Myocyte (in vitro differentiated cells): ENCODE results near the gene TEX48. TPM values are rescaled to one million over a fixed set of nuclear protein-coding genes. Genes with fewer than 3 reads are reported as not detected.

Experiments used
- DNase-seq: peaks from one replicate; pipeline ENCODE4 v3.0.0-alpha.2; 2012; ENCODE audit warnings: low read depth
- polyA plus RNA-seq: library from polyadenylated mRNA; unstranded; fragments of >200 nt; gene quantifications from one replicate; pipeline ENCODE4 v1.2.1, GENCODE V29; 2012; ENCODE audit warnings: missing spikeins
- total RNA-seq: library from RNA; depleted of rRNA; stranded (reverse); fragments of >200 nt; gene quantifications from 2 replicates; pipeline ENCODE4 v1.2.3, GENCODE V29; 2014

Gene TEX48, protein sequence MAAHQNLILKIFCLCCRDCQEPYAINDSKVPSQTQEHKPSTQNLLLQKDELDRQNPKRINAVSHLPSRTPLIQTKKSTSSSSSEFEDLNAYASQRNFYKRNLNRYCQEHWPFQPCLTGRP
- total RNA-seq: not detected in 2 replicates
- not detected for polyA plus RNA-seq

DNA sequence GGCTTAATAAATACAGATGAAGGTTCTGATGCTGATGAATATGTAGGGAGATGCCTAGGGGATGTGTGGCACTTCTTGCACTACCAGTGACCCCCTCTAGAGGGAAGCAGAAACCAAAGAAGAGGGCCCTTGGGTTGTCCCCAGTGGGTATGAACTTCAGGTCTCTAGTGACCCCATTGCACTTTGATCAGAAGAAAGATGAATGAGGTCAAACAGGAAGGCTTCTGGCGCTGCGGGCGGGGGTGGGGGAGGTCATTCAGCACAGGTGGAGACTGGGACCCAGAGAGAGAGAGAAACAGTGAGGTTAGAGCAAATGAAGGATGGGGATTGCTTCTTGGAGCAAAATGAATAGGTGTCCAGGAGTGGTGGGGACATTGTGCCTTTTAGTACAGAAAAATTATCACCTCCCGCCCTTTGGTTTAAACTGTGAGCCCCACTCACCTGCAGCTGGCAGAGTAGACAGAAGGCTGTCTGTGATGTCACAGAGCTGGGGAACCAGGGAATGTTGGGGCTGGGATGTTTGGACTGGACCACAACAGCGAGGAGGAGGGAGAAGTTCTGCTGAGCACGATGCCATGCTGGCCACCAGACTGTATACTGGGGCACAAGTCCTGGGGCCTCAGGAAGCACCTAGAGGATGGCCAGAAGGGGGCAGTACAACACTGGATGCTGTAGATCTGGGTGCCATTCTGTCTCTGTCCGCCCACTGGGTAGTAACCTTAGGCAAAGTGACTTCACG is at the start of gene TEX48:
TSS of gene TEX48 (minus strand) at position 599 of the 739 bp plus-strand sequence. CDS start 10,469 bp downstream, outside the sequence.
- peak; percentile 65 for DNase-seq

DNA sequence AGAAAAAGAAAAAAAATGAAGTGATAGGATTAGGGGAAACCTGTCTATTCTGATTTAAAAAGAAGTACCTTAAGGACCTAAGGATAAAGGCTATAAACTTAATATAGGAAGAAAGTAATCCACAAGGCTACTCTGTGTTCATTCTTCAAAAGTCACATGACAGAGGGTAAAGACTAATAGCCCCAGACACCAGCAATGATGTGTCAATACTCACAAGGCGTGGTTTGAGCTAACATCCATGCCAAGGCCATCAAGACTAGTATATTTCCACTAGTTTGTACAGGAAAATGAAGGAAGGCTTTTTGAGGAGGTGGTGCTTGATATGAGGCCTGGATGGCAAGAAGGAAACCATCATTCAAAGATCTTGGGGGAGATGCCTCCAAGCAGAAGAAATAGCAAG is 49.7 kb upstream of the TEX48 start:
- no peak for DNase-seq

DNA sequence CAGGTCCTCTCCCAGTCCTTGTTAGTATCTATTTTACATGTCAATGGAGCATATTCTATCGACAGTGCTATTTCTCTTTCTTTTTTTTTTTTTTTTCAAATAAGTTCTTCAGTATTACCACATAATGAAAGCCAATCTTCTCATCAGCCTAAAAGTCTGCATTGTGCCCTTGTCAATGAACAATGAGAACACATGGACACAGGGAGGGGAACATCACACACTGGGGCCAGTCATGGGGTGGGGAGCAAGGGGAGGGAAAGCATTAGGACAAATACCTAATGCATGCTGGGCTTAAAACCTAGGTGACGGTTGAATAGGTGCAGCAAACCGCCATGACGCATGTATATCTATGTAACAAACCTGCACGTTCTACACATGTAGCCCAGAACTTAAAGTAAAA is 47.7 kb upstream of the TEX48 start:
- DNase-seq: no peak

DNA sequence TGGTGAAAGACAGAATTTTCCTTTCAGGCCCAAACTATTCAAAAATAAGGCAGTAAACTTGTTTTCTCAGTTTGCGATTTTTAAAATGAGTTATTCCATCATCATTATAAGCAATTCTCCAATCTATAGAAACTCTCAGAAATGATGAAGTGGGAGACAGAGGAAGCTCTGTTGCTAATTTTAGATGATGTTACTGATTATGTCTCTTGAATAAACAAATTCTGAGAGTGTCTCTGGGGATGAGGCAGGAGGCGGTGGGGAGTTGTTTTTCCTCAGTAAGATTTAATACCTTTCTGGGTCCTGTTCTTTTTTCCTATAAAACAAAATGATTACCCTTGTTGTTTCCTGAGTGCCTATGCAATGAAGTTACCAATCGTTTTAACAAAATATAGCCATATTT is 43.9 kb upstream of the TEX48 start:
- DNase-seq: no peak

DNA sequence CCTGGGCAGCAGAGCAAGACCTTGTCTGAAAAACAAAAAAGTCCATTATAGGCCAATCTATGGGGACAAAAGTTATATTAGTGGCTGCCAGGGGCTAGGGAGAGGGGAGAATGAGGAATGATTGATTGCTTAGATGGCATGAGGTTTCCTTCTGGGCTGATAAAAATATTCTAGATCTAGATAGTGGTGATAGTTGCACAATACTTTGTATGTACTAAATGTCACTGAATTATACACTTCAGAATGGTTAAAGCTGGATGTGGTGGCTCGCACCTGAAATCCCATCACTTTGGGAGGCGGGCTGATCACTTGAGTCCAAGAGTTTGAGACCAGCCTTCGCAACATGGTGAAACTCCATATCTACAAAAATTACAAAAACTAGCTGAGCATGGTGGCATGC is 42.8 kb upstream of the TEX48 start:
- DNase-seq: no peak

DNA sequence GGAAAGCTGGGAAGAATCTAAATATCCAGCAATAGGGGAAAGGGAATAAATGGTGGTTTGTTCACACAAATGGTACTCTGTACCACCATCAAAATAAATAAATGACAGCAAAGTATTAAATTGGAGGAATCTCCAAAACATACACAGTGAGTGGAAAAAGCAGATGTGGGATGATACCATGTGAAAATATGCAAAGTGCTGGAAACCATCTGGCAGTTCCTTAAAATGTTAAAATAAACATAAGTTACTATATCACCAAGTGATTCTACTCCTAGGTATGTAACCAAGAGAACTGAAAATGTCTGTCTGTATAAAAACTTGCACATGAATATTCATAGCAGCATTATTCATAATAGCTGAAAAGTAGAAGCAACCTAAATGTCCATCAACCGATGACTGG is 41.9 kb upstream of the TEX48 start:
- no peak for DNase-seq

DNA sequence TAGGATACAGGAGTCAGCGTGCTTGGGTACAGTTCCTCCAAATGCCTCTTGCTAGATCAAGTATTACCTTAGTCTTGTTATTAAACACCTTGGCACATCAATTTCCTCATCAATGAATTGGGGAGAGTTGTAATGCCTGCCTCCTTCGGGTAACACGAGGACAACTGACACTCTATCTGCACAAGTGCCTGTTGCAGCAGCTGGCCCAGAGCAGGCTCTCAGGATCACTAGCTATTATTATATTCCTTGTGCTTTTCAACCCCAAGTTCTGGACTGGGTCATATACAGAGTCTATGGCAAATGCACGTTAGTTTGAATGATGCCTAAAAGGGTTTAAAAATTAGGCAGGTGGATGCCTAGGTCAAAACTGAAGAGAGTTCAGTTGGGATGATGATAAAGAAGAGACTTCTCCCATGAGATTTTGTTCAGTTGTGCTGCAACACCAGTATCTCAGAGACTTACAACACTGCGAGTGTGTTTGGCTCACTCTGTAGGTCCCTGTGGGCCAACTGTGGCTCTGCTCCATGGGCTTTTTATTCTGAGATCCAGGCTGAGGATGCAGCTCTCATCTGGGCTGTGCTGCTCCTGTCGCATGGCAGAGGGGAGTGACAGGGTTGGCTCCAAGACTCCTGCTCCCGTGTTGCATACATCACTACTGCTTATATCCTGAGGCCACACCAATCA is 41.1 kb upstream of the TEX48 start:
- peak; percentile 53 for DNase-seq

DNA sequence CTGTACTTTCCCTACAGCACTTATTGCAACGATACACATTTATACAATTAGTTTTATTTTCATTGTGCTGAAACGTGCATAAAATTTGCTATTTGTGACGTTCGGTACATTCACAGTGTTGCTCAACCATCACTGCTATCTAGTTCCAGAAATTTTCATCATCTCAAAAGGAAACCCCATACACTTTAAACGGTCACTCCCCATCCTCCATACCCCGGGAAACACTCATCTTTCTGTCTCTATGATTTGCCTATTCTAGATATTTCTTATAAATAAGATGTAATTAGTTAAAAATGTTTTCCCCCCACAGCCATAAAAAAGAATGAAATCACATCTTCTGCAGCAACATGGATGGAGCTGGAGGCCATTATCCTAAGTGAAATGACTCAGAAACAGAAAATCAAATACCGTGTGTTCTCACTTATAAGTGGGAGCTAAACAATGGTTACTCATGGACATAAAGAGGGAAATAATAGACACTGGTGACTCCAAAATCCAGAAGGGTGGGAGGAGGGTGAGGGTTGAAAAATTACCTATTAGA is 40.2 kb upstream of the TEX48 start:
- no peak for DNase-seq

DNA sequence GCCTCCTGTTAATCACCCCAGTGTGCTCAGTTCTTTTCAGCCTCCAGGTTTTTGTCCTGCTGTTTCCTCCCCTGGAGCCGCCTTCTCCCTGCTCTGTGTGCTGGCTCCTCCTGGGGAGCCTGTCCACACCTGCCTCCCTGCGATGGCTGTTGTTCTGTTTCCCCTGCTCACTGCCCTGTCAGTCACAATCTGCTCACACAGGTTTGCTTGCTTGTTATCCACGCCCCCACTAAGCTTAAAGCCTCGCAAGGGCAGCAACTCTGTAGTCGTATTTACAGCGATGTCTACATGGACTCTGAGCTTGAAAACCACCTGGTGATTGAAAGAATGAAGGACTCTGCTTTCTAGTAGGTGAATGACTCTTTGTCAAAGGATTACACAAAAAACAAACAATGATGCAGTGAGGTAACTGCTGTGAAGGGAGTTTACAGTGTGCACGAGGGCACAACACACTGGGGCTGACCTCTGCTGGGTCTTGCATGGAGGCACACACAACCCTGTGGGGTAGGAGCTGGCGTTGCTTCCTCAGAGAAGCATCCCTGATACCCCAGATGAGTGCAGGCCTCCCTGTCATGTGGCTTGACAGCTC is 39.6 kb upstream of the TEX48 start:
- no peak for DNase-seq

DNA sequence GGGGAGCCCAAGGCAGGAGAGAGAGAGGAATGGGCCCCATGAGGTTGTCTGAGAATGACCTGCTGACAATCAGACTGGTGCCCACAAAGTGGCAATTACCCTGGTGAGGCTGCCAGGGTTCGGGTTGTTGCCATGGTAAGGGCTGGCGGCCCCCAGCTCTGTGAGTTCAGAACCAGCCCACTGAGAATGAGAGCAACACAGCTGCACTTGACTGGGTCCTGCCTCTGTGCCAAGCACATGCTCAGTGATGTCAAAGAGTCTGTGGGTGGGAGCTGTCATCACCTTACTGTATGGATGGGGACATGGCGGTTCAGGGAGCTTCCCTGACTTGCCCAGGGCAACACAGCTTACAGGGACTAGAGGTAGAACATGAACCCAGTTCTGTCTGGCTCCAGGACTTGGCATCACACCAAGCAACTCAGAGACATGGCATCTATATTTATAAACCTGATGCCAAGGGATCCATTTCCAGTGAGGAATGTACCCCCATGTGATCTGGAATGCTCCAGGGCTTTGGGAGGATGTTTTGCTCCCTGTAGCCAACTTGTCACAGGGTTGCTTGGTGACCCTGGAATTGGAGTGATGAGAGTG is 38.2 kb upstream of the TEX48 start:
- DNase-seq: peak; percentile 67

DNA sequence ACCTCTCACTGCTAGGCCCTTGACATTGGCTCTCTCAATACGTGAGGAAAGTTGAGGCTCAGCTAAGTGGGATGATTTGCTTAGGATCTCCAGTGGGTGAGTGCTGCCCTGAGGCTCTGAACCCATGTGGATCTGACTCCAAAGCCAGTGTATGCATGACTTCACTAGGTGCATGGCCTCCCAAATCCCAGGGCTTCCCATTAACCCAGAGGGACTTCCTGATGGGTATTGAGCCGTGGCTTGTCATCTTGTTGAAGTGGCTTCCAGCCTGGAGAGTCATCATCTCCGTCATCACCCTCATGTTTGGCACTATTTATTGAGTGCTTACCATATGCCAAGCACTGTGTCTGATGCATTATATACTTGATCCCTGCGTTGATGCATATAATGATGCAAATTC is 37.3 kb upstream of the TEX48 start:
- no peak for DNase-seq

DNA sequence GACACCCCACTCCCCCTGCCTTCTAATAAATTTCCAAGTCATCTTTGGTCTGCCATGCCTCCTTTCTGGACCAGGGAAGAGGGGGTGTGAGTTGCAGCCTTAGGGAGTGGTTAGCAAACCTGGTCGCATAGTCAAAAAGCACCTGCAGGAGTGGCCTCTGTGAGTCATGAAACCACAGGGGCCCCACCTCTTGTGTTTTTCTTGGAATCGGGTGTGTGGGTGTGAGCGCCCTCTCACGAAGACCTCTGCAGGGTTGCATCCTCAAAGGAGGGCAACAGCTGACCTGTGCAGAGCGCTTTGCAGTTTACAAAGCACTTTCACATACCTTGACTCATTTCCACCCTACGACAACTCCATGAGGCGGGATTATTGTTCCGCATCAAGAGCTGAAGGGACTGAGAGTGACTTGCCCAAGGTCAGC is 36.8 kb upstream of the TEX48 start:
- no peak for DNase-seq

DNA sequence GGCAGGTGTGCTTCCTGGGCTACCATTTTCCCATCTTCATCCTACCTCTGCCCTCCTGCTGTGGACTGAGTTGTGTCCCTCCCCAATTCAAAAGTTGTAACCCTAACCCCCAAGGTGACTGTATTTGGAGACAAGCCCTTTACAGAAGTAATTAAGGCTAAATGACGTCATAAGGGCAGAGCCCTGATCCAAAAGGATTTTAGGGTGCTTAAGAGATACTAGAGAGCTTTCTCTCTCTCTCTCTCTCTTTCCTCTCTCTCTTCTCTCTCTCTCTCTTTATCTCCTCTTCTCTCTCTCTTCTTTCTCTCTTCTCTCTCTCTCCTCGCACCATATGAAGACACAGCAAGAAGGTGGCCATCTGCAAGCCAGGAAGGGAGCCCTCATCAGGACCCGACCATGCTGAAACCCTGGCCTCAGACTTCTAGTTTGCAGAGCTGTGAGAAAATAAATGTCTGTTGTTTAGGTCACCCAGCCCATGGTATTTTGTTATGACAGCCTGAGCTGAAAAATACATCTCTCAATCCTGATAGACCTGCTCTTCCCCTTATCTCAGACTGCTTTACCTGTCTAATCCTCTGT is 36.0 kb upstream of the TEX48 start:
- no peak for DNase-seq

DNA sequence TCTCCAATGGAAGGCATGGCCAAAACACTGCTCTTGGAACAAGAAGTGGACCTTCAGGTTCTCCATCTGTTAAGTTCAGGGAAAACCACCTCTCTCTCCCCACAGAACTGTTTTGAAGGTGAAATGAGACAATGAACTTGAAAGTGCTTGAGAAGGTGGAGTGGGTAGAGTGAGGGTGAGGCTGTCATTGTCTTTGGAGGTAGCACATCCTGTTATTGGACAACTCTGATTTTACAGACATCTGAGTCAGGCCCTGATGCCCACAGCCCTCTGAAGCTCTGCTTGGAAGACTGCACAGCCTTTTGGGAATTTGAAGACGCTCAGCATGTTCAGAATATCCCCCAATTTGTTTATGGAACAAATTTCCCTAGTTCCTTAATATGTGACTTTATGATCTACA is 27.6 kb upstream of the TEX48 start:
- no peak for DNase-seq

DNA sequence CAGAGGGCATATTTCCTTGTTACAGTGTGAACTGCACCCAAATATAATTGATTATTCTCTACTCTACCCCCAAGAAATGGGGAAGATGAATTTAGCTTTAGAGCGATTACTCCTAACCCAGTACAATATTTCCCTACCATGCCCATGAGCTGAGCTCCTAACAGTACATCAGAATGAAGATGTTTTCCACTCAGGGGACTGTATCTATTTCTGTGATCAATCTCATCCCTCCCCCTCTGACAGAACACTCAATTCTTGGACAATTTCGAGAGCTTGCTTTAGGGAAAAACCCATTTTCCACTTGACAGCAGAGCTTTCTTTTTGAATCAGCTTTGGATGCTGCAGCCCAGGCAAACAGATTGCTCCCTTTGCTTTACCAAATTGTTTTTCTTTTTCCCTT is 24.7 kb upstream of the TEX48 start:
- DNase-seq: no peak

DNA sequence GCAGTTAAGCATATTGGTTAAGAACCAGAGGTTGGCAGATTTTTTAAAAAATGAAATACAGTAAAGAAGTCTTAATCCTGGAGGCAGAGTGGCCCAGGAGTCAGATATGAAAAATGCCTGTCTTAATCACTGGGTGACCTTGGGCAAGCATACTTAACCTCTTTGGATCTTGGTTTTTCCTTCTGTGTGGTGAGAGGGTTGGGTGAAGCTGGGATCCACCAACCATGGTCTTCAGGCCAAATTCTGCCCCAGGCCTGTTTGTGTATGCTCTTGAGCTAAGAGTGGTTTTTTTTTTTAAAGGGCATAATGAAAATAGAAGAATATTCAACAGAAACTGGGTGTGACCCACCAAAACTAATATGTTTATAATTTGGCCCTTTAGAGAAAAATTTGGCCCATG is 20.0 kb upstream of the TEX48 start:
- DNase-seq: peak; percentile 20

DNA sequence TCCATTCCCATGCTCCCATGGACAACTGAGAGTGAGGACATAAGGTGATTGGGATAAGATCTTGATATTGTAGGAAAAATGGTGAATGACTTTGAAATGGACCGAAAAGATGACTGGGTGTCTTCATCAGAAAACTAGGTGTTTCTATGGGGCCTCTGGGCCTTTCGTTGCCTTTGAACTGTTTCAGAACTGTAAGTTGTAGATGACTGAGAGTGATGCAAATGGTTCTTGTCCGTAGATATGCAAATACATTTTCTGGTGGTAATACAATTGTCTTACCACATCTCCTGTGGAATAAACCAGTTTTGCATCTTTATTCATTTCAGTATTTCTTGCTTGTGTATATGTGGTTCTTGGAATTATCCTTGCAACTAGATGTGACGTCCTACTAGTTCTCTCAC is 16.0 kb upstream of the TEX48 start:
- DNase-seq: no peak

DNA sequence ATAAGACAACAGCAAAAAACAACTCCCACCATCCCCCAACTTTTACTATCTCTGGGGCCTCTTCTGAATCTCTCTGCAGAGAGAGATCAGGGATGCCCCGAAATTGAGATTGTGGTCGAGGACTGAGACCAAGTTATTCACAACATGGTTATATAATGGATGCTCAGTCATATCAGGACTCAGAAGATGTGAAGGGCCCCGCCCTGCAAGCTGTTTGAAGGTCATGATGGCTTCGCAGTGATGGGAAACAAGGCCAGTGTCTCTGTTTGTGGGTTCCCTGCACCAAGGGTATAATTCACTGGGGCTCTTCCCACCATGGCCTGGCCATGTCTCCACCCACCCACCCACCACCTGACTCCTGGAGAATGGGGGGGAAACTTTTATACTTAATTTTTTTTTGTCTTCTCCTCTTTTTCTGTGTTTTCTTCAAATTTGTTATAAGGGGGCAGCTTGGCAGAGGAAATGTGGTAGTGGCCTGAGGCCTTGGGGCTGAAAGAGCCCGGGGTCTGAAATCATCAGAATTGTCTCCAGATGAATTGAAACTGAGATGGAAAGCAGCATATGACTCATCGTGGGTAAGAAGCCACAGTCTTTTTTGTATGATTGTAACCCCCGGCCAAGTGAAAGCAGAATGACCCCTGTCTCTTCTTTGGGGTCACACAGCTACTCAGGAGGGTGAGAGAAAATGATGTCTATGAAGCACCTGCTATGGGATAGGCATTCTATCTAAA is 15.0 kb upstream of the TEX48 start:
- peak; percentile 33 for DNase-seq

DNA sequence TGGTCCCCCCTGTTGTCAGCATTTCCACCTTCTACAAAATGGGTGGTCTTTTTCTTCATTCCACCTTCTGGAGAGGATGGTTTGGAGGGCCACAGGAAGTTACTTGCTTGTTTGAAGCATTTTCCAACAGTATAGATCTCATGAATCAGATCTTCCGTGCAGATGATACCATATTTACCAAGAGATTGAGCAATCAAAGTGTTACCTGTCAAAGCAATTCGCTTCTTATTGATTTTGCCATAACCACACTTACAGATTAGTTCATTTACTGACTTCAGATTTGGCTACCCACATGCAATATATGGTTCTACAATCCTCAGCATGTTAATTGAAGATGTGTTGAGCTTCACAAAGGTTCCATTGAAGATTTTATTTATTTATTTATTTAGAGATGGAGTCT is 14.0 kb upstream of the TEX48 start:
- no peak for DNase-seq

DNA sequence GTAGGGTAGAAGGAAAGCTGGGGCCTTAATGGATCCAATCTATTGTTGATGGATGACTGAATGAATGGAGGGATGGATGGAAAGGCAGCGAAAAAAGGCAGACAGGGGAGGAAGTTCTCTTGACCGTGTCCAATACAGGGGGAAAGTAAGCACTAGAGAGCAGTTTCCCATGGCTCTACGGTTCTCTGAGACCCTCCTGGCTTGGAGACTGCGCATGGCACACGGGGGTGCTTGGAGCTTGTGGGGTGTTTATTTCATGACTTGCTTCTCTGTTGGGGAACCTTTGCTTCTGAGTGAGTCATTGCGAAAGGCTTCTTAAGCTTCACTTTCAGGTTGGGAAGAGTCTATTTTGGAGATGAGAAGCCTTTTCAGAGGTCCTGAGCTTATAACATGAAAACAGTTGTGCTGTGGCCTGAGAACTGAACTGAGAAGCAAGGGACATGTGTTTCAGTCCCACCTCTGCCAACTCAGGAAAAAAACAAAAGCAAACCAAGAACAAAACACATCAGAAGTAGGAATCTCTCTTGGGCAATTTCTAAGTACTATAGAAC is 12.8 kb upstream of the TEX48 start:
- peak; percentile 30 for DNase-seq
